AG09319 (cell line): ENCODE data around the gene MCAM.

ENCODE experiments used
- DNase-seq: peaks from one replicate; pipeline ENCODE4 v3.0.0-alpha.2; 2010; ENCODE audit warnings: low read depth; ENCODE audit errors: extremely low read depth
- TF ChIP-seq, protein P1 (sequence below): IDR thresholded peaks from 2 replicates; pipeline ENCODE4 v1.5.1; 2011; ENCODE audit warnings: low read depth, mild to moderate bottlenecking, inconsistent platforms, low read length, moderate library complexity

Gene MCAM

GRCh38 chr11:119335091-119335654 is 18.2 kb upstream of the MCAM start:
- no peak for DNase-seq
- TF ChIP-seq, protein P1, sequence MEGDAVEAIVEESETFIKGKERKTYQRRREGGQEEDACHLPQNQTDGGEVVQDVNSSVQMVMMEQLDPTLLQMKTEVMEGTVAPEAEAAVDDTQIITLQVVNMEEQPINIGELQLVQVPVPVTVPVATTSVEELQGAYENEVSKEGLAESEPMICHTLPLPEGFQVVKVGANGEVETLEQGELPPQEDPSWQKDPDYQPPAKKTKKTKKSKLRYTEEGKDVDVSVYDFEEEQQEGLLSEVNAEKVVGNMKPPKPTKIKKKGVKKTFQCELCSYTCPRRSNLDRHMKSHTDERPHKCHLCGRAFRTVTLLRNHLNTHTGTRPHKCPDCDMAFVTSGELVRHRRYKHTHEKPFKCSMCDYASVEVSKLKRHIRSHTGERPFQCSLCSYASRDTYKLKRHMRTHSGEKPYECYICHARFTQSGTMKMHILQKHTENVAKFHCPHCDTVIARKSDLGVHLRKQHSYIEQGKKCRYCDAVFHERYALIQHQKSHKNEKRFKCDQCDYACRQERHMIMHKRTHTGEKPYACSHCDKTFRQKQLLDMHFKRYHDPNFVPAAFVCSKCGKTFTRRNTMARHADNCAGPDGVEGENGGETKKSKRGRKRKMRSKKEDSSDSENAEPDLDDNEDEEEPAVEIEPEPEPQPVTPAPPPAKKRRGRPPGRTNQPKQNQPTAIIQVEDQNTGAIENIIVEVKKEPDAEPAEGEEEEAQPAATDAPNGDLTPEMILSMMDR, result no peak

DNA sequence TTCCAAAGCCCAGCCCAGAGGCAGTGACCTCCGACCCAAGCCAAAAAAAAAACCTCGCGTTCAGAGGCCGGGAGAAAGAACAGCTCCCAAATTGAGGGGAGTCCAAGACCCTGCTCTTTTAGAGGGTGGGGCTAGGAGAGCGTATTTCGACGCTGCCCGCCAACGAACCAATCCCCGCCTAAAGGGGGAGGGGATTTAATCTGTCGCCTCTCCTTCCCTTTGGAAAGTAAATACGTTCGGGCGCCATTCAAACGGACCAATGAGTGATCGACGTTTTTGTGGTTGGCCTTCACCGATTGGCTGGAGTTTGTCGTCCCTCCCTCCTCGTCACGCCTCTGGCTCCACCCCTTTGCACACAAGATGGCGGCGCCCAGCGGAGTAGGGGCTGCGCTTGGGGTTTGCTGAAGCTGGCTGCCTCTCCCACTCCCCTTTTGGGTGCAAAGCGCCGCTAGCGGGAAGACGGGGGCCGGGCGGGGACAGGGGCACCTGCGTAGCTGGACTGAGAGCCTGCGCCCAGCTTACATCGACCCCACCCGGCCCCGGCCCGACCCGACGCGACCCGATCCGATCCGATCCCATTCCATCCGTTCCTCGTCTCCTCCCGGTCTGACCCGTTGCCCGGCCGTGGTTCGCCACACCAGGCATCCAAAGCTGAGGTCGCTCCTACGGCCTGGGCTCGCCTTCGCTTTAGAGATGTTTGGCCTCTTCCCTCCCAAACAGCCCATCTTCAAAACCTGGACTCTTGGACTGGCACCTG is 17.4 kb upstream of the MCAM start, which contains the start of gene RNF26:
Gene RNF26, plus strand, starts transcription at position 354 of the 757 bp plus-strand sequence. CDS start 596 bp downstream, outside the sequence.
- TF ChIP-seq, protein P1, result no peak
- peak; percentile 91 for DNase-seq

- no peak for DNase-seq
- TF ChIP-seq, protein P1, result no peak
Measured at GRCh38 chr11:119332111-119332765, 15.3 kb upstream of the MCAM start.

DNA sequence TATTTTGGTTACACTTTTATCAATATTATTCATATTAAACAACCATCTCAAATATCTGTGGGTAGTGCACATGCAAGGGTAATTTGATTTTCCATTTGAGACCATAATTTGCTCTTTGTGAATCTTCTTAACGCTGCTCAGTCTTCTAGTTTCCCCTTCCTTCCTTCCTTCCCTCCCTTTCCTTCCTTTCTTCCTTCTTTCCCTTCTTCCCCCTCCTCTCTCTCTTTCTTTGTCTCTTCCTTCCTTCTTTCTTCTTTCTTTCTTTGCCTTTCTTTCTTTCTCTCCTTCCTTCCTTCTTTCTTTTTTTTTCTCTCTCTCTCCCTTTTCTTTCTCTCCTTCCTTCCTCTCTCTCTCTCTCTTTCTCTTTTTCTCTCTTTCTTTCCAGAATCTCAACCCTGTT is 13.3 kb upstream of the MCAM start:
- no peak for DNase-seq
- TF ChIP-seq, protein P1, result no peak

DNA sequence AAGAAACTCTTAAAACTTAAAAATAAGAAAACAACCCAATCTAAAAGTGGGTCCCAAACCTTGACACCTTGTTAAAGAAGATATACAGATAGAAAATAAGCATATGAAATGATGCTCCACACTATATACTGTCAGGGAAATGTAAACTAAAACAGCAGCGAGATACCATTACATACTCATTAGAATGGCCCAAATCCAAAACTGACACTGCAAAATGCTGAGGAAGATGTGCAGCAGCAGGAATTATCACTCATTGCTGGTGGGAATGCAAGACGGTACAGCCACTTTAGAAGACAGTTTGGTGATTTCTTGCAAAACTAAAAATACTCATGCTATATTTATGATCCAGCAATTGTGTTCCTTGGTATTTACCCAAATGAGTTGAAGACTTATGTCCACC is 12.4 kb upstream of the MCAM start:
- TF ChIP-seq, protein P1, result no peak
- DNase-seq, result no peak

DNA sequence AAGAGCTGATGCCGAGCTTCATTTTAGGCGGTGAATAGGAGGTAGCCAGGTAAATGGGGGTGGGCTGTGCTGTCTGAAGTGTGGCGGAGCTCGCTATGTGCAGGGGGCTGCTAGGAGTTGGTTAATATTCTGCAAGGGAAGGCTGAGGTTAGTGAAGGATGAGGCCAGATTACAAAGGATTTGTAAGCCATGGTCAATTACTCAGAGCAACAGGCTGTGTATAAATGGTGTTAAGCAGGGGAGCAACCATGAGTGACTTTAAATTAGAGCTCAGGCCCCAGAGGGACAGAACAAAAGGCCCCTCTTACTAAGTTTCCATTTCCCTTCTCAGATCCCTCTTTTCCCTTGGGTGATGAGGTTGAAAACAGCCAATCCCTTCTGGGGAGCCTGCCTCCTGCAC is 7.3 kb upstream of the MCAM start:
- no peak for DNase-seq
- TF ChIP-seq, protein P1, result no peak

GRCh38 chr11:119323532-119324033 is 6.7 kb upstream of the MCAM start:
- TF ChIP-seq, protein P1, result peak; percentile 73
- DNase-seq, result no peak
